ENCODE data around the gene ISG15. TPM values are rescaled to one million over a fixed set of nuclear protein-coding genes. Genes with fewer than 3 reads are reported as not detected.

Gene ISG15
- total and polyA plus RNA-seq, 9 of the 15 experiments (the other 6 are each of a cell fraction or from before 2014, with no cell fraction given): 0.40 to 58.3 (median 12.2) TPM

DNA sequence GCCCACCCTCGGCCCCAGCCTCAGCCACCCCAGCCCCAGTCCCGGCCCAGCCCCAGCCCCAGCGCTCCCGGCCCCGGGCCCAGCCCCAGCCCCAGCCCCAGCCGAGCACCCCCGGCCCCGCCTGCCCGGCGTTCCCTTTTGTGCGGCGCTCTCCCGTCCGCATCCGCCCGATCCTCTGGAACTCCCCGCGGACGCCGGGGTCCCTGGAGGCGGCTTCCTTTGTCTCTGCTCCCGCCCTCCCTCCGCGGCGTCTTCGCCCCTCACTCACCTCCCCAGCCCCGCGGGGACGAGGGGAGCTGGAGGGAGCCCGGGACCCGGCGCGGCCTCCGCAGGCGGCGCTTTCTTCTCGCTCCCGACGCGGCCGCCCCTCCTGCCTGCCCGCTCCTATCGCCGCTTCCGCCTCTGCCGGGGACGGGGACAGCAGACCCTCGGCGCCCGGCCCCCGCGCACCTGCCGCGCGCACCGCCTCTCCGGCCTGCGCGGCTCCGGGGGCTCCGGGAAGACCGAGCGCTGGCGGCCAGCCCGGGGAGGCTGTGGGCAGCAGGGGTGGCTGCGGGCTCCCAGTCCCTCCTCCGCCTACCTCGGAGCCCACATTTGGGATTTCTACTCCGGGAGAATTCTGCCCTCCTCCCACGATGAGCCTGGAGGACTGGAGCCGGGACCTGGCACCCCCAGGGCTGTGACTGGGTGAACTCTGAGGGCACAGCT, 20.6 kb downstream of the ISG15 start (continued):
- TF ChIP-seq, protein P1, sequence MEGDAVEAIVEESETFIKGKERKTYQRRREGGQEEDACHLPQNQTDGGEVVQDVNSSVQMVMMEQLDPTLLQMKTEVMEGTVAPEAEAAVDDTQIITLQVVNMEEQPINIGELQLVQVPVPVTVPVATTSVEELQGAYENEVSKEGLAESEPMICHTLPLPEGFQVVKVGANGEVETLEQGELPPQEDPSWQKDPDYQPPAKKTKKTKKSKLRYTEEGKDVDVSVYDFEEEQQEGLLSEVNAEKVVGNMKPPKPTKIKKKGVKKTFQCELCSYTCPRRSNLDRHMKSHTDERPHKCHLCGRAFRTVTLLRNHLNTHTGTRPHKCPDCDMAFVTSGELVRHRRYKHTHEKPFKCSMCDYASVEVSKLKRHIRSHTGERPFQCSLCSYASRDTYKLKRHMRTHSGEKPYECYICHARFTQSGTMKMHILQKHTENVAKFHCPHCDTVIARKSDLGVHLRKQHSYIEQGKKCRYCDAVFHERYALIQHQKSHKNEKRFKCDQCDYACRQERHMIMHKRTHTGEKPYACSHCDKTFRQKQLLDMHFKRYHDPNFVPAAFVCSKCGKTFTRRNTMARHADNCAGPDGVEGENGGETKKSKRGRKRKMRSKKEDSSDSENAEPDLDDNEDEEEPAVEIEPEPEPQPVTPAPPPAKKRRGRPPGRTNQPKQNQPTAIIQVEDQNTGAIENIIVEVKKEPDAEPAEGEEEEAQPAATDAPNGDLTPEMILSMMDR (IDR thresholded peaks at IDR 0.05 in 2 of 3, conservative IDR thresholded peaks at IDR 0.05 in 1 of 3; ENCODE audit: insufficient read depth in 2 of 3, low read depth in 1 of 3, low read length in 3 of 3): no peak
- TF ChIP-seq TEAD2 (tag; IDR thresholded peaks at IDR 0.05) (no peak), ZNF79 (CRISPR knock-in tag; IDR thresholded peaks at IDR 0.05; ENCODE audit: low read depth) (no peak), RBM34 (IDR thresholded peaks at IDR 0.05; ENCODE audit: borderline replicate concordance, insufficient read depth, low read length) (no peak)

DNA sequence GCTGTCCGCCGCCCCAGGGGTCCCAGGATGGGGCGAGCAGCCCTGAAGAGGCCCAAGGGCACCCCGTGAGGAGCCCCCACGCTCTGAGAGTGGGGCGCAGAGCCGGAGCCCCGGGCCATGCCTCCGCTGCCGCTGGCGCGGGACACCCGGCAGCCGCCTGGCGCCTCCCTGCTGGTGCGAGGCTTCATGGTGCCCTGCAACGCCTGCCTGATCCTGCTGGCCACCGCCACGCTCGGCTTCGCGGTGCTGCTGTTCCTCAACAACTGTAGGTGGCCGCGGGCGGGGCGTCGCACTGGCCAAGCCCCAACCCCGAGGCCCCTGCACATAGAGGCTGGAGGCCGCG, 21.1 kb downstream of the ISG15 start:
- Histone ChIP-seq H4K20me1 (replicated peaks; ENCODE audit: control insufficient read depth, insufficient read depth, low read length) (peaks cover 28% of the 10 kb centered on the region), H3K27ac (ENCODE audit: extremely low read depth, low read depth, low read length) (no peak overlapping the region), H3K4me1 (replicated peaks in 1 of 2; ENCODE audit: control insufficient read depth in 2 of 2, insufficient read depth in 2 of 2, low read length in 2 of 2) (peaks cover 0 to 74% of the 10 kb centered on the region in 2 experiments; a peak in 3 of 5 replicates), H3K9me3 (replicated peaks; ENCODE audit: control insufficient read depth, insufficient read depth, low read depth, low read length) (no peaks in the 10 kb centered on the region), H2AFZ (ENCODE audit: low read depth, low read length) (no peak overlapping the region), H3K36me3 (ENCODE audit: control insufficient read depth, insufficient read depth, low read length) (peaks cover 13% of the 10 kb centered on the region; the same call in 1 of the 3 replicates), H3K9me1 (ENCODE audit: control insufficient read depth, insufficient read depth, low read length) (no peaks in the 10 kb centered on the region), H3K9ac (ENCODE audit: insufficient read depth in 1 of 2, low read depth in 2 of 2, low read length in 2 of 2) (no peak overlapping the region), H3K4me3 (no peak overlapping the region), H3K27me3 (ENCODE audit: control insufficient read depth in 2 of 2, insufficient read depth in 2 of 2, low read length in 2 of 2) (no peaks in the 10 kb centered on the region), H3K79me2 (ENCODE audit: control insufficient read depth, insufficient read depth, low read length) (no peaks in the 10 kb centered on the region; the same call in 2 of the 3 replicates), H3K4me2 (ENCODE audit: insufficient read depth, low read length) (no peak overlapping the region)
- ChIA-PET POLR2A (no interaction called here), CTCF (ENCODE audit: low intra/inter-chr PET ratio) (no interaction called here)
- WGBS (ENCODE audit: insufficient coverage, low coverage, missing lambda C conversion rate): 98% methylated on average over 7 of the region's 30 CpGs
- ATAC-seq: no peak
- in situ Hi-C loops (cut with MboI): no loop called here
- DNase-seq (ENCODE audit: extremely low read depth in 1 of 4, low spot score in 3 of 4): no peak
- intact Hi-C loops (cut with micrococcal nuclease): no loop called here
- no TSS peak for BruUV-seq (replicated peaks)
- no peak for FAIRE-seq
- TF ChIP-seq HNRNPL (IDR thresholded peaks at IDR 0.05; ENCODE audit: low read depth, low read length) (peak; percentile 27; the same call in 1 of the 2 replicates), RBFOX2 (IDR thresholded peaks at IDR 0.05; ENCODE audit: low read depth, low read length) (peak; percentile 17; the same call in 1 of the 2 replicates), RBM14 (IDR thresholded peaks at IDR 0.05; ENCODE audit: borderline replicate concordance, insufficient read depth, low read depth, low read length) (0 out of 2 replicates have a peak, but pooled peaks have one; percentile 52), POLR2G (IDR thresholded peaks at IDR 0.05; ENCODE audit: low read depth, low read length) (peak; percentile 55)
- TF ChIP-seq, protein P2, sequence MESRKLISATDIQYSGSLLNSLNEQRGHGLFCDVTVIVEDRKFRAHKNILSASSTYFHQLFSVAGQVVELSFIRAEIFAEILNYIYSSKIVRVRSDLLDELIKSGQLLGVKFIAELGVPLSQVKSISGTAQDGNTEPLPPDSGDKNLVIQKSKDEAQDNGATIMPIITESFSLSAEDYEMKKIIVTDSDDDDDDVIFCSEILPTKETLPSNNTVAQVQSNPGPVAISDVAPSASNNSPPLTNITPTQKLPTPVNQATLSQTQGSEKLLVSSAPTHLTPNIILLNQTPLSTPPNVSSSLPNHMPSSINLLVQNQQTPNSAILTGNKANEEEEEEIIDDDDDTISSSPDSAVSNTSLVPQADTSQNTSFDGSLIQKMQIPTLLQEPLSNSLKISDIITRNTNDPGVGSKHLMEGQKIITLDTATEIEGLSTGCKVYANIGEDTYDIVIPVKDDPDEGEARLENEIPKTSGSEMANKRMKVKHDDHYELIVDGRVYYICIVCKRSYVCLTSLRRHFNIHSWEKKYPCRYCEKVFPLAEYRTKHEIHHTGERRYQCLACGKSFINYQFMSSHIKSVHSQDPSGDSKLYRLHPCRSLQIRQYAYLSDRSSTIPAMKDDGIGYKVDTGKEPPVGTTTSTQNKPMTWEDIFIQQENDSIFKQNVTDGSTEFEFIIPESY (CRISPR knock-in tag; IDR thresholded peaks at IDR 0.05): peak; percentile 95
- TF ChIP-seq, protein P3, sequence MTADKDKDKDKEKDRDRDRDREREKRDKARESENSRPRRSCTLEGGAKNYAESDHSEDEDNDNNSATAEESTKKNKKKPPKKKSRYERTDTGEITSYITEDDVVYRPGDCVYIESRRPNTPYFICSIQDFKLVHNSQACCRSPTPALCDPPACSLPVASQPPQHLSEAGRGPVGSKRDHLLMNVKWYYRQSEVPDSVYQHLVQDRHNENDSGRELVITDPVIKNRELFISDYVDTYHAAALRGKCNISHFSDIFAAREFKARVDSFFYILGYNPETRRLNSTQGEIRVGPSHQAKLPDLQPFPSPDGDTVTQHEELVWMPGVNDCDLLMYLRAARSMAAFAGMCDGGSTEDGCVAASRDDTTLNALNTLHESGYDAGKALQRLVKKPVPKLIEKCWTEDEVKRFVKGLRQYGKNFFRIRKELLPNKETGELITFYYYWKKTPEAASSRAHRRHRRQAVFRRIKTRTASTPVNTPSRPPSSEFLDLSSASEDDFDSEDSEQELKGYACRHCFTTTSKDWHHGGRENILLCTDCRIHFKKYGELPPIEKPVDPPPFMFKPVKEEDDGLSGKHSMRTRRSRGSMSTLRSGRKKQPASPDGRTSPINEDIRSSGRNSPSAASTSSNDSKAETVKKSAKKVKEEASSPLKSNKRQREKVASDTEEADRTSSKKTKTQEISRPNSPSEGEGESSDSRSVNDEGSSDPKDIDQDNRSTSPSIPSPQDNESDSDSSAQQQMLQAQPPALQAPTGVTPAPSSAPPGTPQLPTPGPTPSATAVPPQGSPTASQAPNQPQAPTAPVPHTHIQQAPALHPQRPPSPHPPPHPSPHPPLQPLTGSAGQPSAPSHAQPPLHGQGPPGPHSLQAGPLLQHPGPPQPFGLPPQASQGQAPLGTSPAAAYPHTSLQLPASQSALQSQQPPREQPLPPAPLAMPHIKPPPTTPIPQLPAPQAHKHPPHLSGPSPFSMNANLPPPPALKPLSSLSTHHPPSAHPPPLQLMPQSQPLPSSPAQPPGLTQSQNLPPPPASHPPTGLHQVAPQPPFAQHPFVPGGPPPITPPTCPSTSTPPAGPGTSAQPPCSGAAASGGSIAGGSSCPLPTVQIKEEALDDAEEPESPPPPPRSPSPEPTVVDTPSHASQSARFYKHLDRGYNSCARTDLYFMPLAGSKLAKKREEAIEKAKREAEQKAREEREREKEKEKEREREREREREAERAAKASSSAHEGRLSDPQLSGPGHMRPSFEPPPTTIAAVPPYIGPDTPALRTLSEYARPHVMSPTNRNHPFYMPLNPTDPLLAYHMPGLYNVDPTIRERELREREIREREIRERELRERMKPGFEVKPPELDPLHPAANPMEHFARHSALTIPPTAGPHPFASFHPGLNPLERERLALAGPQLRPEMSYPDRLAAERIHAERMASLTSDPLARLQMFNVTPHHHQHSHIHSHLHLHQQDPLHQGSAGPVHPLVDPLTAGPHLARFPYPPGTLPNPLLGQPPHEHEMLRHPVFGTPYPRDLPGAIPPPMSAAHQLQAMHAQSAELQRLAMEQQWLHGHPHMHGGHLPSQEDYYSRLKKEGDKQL (CRISPR knock-in tag; IDR thresholded peaks at IDR 0.05; ENCODE audit: borderline replicate concordance): no peak
